NCI-H2029 (cell line): Measurements from ENCODE around the gene TLR6.
A peak's percentile ranks its signal among the peaks of the same experiment; 100 is the strongest.
"Not testable (repeated sequence)": the region's sequence is repeated elsewhere in the genome, so short reads cannot be mapped to it uniquely, and the experiment has no call there.

Experiments
- DNase-seq: peaks from one replicate; lab custom pipeline; 2025; lab: John Stamatoyannopoulos, UW

TLR6 gene

GRCh38 chr4:38787693-38788092 lies 68.9 kb downstream of the TLR6 start:
- no peak for DNase-seq

DNA sequence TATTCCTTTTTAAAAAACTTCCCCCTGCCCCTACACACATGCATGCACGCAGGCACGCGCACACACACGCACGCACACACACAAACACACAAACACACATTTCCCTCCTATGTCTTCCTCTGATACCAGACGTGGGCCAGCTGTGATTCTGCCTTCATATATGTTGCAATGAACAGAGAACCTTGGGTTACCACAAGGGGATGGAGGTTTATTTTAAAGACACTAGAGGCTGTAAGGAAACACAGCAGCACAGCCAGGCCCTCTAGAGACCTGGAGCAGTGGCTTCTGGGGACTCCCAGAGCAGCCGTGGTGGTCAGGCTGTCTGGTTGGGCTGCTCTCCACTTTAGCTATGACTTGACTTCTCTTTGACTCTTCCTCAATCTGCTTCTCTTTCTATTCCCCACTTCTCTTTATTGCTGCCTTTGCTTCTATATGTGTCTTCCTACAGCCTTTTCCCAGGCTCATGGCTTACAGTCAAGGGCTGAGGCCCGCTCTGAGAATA lies 70.7 kb downstream of the TLR6 start:
- DNase-seq: no peak

GRCh38 chr4:38785041-38785790 lies 71.4 kb downstream of the TLR6 start:
- DNase-seq: no peak

- DNase-seq: no peak
Observed at GRCh38 chr4:38784141-38784540, 72.5 kb downstream of the TLR6 start.

DNA sequence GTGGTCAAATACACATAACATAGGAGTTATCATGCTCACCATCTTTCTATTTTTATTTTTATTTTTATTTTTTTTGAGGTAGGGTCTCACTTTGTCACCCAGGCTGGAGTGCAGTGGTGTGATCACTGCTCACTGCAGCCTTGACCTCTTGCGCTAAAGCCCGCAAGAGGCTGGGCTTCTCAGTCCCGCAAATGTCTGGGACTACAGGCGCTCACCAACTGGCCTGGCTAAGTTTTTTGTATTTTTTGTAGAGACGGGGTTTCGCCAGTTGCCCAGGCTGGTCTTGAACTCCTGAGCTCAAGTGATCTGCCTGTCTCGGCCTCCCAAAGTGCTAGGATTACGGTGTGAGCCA lies 73.5 kb downstream of the TLR6 start:
- DNase-seq: no peak

DNA sequence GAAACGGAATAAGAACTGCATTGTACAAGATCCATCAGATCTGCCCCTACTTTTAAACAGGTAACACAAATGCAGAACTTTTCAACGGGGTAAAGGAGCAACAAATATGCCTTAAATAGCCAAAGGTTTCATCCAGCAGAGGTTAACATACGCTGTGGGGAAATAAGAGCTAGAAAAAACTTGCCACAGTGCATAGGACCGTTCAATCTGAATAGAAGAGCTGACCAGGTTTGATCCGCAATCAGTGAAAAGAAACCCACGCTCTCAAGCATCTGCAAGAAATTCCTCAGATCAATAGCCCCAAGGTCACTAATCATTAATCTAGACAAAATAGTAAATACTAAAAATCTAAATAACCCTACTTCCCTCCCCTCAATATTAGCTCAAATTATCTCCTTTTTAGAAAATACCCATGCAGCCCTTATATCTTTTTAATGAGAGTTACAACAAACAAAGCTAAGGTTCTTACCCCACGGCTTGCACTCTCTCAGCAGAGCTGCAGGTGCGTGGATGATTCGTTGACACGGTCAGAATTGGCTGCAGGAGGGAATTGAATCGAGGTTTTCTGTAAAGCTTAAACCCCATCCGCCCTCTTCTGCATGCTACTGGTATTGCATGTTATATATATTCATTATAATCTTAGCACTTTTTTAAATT lies 74.0 kb downstream of the TLR6 start, which contains the start of gene TLR10:
TSS of gene TLR10 (minus strand) at position 539 of the 657 bp plus-strand sequence. CDS start 7,400 bp downstream, outside the sequence.
- peak; percentile 37 for DNase-seq

- DNase-seq: no peak
Observed at GRCh38 chr4:38781854-38782261, 74.8 kb downstream of the TLR6 start.

DNA sequence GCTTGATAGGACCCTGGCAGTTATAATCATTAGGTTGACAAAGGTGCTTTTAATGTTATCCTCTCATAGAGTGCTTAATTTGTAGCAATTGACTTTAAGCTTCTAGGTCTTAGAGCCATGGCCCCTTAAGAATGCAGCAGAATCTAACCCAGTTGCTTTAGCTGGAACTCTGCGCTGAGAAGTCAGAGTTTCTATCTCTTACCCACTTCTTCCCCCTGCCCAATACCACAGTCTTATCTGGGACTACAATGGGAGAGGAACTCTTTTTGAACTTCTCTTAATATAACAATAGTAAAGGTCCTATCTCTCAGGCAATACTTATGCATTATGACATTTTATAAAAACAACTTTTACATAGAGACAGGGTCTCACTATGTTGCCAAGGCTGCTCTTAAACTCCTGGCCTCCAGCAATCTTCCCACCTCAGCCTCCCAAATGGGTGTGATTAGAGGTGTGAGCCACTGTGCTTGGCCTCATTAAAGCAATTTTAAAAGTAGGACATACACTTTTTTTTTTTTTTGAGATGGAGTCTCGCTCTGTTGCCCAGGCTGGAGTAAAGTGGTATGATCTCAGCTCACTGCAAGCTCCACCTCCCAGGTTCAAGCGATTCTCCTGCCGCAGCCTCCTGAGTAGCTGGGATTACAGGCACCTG lies 75.7 kb downstream of the TLR6 start:
- no peak for DNase-seq

GRCh38 chr4:38779790-38780189 lies 76.8 kb downstream of the TLR6 start:
- no peak for DNase-seq

DNA sequence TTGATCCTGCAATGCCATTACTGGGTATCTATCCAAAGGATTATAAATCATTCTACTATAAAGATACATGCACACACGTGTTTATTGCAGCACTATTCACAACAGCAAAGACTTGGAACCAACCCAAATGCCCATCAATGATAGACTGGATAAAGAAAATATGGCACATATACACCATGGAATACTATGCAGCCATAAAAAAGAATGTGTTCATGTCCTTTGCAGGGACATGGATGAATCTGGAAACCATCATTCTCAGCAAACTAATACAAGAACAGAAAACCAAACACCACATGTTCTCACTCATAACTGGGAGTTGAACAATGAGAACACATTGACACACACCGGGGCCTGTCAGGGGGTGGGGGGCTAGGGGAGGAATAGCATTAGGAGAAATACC lies 78.7 kb downstream of the TLR6 start:
- not testable (repeated sequence) for DNase-seq

DNA sequence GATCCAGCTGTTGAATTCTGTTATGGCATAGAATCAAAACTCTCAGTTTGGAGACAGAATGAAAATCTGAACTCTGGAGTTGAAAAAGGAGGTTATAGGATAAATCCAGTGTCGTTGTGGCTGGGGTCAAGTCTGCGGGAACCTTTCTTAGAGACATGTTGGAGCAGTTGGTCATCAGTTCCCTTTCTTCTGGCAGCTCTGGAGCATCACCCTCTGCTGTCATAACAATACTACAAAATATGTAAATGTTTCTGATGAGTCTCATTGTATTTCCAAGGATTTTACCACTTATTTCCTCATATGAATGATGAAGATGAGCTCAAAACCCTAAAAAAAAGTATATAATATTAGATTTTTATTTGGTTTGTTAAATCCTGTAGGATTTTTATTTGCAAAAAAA lies 81.3 kb downstream of the TLR6 start:
- no peak for DNase-seq

- no peak for DNase-seq
Observed at GRCh38 chr4:38774181-38774955, 82.2 kb downstream of the TLR6 start.
